Measurements from ENCODE around the gene SESN1.

The SESN1 gene

DNA sequence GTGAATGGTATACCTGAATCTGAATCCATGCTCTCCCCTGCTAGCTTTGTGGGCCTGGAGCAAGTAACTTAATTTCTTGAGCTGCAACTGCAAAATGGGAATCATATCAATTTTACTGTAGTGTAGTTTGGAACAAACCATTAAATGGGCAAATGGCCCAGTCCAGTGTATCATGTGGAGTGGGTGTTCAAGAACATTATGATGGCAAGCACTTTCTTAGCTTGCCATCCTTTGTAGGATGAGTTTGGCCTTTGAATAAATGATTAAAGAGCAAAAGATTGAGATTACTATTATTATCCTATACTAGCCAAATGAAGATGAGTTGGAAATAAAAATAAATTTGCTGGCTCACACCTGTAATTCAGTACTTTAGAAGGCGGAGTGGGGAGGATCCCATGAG is 120.4 kb downstream of the SESN1 start:
- no peaks in the 10 kb centered on the region for H3K27me3 ChIP-seq (ENCODE audit: insufficient read depth, insufficient read length)
- H3K4me3 ChIP-seq (ENCODE audit: insufficient read length, low read depth) = no peak overlapping the region
- DNase-seq (ENCODE audit: low read depth, low spot score) = no peak
- H3K36me3 ChIP-seq (ENCODE audit: insufficient read depth, insufficient read length, low read length) = no peaks in the 10 kb centered on the region
- no peaks in the 10 kb centered on the region for H3K4me1 ChIP-seq (ENCODE audit: insufficient read depth, insufficient read length)
- TF ChIP-seq SUZ12 (IDR thresholded peaks at IDR 0.05; ENCODE audit: extremely low read depth, insufficient read depth, insufficient read length) = no peak
- no peak for TF ChIP-seq YY1 (IDR thresholded peaks at IDR 0.05; ENCODE audit: insufficient read depth, insufficient read length)
- no peak for TF ChIP-seq ZNF274 (IDR thresholded peaks at IDR 0.05; ENCODE audit: low read depth, low read length)
- H3K9me3 ChIP-seq (ENCODE audit: insufficient read depth, low read length) = 0 out of 2 replicates have a peak, but pooled peaks cover 3% of the 10 kb centered on the region
- H3K9ac ChIP-seq (ENCODE audit: insufficient read length, low read depth) = no peak overlapping the region

DNA sequence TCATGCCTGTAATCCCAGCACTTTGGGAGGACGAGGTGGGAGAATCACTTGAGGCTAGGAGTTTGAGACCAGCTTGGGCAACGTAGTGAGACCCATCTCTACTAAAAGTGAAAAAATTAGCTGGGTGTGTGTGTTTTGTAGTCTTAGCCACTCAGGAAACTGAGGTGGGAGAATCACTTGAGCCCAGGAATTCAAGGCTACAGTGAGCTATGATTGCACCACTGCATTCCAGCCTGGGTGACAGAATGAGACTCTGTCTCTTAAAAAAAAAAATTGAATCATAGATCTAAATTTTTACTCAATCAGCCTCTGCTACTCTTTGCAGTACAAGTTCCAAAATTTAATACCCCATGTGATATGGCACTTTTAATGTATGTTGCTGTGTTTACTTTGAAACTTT is 124.9 kb downstream of the SESN1 start:
- TF ChIP-seq YY1 (IDR thresholded peaks at IDR 0.05; ENCODE audit: insufficient read depth, insufficient read length) = no peak
- no peak for TF ChIP-seq ZNF274 (IDR thresholded peaks at IDR 0.05; ENCODE audit: low read depth, low read length)
- TF ChIP-seq SUZ12 (IDR thresholded peaks at IDR 0.05; ENCODE audit: extremely low read depth, insufficient read depth, insufficient read length) = no peak
- H3K27me3 ChIP-seq (ENCODE audit: insufficient read depth, insufficient read length) = no peaks in the 10 kb centered on the region
- H3K4me3 ChIP-seq (ENCODE audit: insufficient read length, low read depth) = no peak overlapping the region
- H3K9me3 ChIP-seq (ENCODE audit: insufficient read depth, low read length) = 0 out of 2 replicates have a peak, but pooled peaks cover 3% of the 10 kb centered on the region
- no peaks in the 10 kb centered on the region for H3K36me3 ChIP-seq (ENCODE audit: insufficient read depth, insufficient read length, low read length)
- H3K4me1 ChIP-seq (ENCODE audit: insufficient read depth, insufficient read length) = no peaks in the 10 kb centered on the region
- no peak overlapping the region for H3K9ac ChIP-seq (ENCODE audit: insufficient read length, low read depth)
- DNase-seq (ENCODE audit: low read depth, low spot score) = no peak

DNA sequence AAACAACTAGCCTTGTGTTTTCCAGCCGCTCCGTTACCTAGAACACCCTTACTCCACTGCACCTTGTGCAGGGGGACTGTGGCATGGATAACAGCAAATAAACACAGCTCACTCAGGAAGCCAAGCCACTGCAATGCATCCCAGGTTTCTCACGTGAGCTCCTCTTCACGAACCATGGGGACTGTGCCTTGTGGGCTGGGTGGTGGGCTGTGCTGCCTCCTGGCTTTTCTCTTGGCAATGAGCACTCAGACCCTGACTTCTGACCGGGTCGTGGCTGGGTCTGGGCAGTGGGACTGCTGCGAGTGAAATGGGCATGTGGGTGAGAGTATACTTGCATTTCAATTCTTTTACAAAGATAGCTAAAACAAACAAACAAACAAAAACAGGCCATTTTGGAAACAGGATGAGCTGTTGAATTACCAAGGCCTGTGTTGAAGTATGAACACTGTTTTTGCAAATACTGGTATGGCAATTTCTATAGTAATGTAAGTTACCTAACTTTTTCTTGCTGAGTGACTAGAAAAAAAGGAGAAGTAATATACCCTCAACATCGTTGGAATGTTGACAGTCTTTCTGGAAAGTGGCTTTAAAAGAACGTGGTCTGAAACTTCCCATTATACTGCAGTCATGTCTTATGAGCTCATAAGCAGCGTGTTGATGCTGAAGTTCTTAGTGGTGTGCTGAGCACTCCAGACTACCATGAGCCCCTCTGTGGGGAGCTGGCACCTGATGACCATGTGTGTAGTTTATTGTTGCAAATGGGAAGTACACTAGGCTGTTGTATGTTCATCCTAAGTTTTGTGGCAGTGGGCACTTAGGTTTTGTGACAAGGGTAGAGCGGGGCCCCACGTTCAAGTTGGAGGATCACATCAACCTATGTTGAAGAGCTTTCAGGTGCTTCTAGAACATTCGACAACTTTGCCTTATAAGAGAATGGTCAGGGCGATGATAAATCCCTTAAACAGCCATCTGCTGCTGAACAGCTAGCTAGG is 126.0 kb downstream of the SESN1 start:
- H3K9me3 ChIP-seq (ENCODE audit: insufficient read depth, low read length) = 0 out of 2 replicates have a peak, but pooled peaks cover 3% of the 10 kb centered on the region
- H3K4me1 ChIP-seq (ENCODE audit: insufficient read depth, insufficient read length) = no peaks in the 10 kb centered on the region
- H3K27me3 ChIP-seq (ENCODE audit: insufficient read depth, insufficient read length) = no peaks in the 10 kb centered on the region
- H3K36me3 ChIP-seq (ENCODE audit: insufficient read depth, insufficient read length, low read length) = no peaks in the 10 kb centered on the region
- H3K4me3 ChIP-seq (ENCODE audit: insufficient read length, low read depth) = no peak overlapping the region
- no peak for TF ChIP-seq SUZ12 (IDR thresholded peaks at IDR 0.05; ENCODE audit: extremely low read depth, insufficient read depth, insufficient read length)
- TF ChIP-seq YY1 (IDR thresholded peaks at IDR 0.05; ENCODE audit: insufficient read depth, insufficient read length) = no peak
- TF ChIP-seq ZNF274 (IDR thresholded peaks at IDR 0.05; ENCODE audit: low read depth, low read length) = no peak
- no peak overlapping the region for H3K9ac ChIP-seq (ENCODE audit: insufficient read length, low read depth)
- DNase-seq (ENCODE audit: low read depth, low spot score) = no peak

DNA sequence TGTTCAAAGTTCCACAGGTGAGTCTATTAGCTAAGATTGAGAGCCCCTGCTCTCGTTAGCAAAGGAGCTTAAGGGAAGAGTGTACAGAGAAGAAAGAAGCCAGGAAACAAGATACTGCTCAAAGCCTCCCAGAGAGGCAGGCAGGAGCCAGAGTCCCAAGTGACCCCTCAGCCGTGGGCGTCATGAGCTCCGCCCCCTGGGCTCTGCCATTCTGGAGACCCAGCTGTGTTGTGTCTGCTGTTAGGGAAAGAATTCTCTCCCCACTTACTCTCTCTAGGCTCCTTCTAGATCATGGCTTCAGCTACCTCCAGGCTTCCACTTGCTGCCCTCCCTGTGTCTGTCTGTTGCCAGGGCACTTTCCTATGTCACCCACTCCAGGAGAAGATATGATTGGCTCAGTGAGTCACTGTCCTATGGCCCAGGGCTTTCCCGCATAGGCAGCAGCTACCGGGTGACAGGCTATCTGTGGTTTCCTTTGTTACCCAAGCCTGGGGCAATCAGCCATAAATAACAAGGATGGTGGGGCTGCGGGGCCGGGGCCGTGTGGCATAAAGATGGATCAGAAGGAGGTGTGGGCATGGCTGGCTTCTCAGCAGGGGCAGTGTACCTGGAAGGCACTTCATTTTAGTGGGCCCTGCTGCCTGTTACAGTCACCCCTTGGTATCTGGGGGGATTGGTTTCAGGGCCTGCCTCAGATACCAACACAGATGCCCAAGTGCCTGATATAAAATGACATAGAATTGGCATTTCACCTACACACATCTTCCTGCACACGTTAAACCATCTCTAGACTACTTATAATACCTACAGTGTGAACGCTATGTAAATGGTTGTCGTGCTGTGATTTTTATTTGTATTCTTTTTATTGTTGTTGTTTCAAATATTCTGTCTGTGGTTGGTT is 127.5 kb downstream of the SESN1 start:
- Histone ChIP-seq H3K36me3 (ENCODE audit: insufficient read depth, insufficient read length, low read length) (no peaks in the 10 kb centered on the region), H3K27me3 (ENCODE audit: insufficient read depth, insufficient read length) (no peaks in the 10 kb centered on the region), H3K4me1 (ENCODE audit: insufficient read depth, insufficient read length) (no peaks in the 10 kb centered on the region), H3K4me3 (ENCODE audit: insufficient read length, low read depth) (no peak overlapping the region), H3K9ac (ENCODE audit: insufficient read length, low read depth) (no peak overlapping the region), H3K9me3 (ENCODE audit: insufficient read depth, low read length) (no peaks in the 10 kb centered on the region)
- no peak for DNase-seq (ENCODE audit: low read depth, low spot score)
- TF ChIP-seq SUZ12 (IDR thresholded peaks at IDR 0.05; ENCODE audit: extremely low read depth, insufficient read depth, insufficient read length) = no peak
- TF ChIP-seq ZNF274 (IDR thresholded peaks at IDR 0.05; ENCODE audit: low read depth, low read length) = no peak
- no peak for TF ChIP-seq YY1 (IDR thresholded peaks at IDR 0.05; ENCODE audit: insufficient read depth, insufficient read length)

DNA sequence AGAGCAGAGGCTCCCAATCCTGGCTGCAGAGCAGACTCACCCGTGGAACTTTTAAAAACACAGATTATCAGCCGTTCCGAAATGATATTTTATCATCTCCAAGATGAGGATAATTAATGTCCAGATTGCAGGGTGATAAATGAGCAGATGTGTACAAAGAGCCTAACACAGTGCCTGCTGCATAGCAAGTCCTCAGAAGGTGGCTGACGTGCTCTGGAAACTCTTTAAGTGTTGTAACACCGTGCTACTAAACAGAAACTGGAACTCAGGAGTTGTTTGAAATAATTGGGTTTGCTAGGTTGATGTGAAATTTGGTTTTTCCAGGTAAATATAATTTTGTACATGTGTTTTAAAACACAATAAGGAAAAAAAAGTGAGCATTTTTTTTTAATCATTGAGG is 128.4 kb downstream of the SESN1 start:
- Histone ChIP-seq H3K9me3 (ENCODE audit: insufficient read depth, low read length) (no peaks in the 10 kb centered on the region), H3K4me3 (ENCODE audit: insufficient read length, low read depth) (no peak overlapping the region), H3K27me3 (ENCODE audit: insufficient read depth, insufficient read length) (no peaks in the 10 kb centered on the region), H3K9ac (ENCODE audit: insufficient read length, low read depth) (no peak overlapping the region), H3K4me1 (ENCODE audit: insufficient read depth, insufficient read length) (no peaks in the 10 kb centered on the region), H3K36me3 (ENCODE audit: insufficient read depth, insufficient read length, low read length) (no peaks in the 10 kb centered on the region)
- TF ChIP-seq YY1 (IDR thresholded peaks at IDR 0.05; ENCODE audit: insufficient read depth, insufficient read length) (no peak), ZNF274 (IDR thresholded peaks at IDR 0.05; ENCODE audit: low read depth, low read length) (no peak), SUZ12 (IDR thresholded peaks at IDR 0.05; ENCODE audit: extremely low read depth, insufficient read depth, insufficient read length) (no peak)
- DNase-seq (ENCODE audit: low read depth, low spot score) = no peak

DNA sequence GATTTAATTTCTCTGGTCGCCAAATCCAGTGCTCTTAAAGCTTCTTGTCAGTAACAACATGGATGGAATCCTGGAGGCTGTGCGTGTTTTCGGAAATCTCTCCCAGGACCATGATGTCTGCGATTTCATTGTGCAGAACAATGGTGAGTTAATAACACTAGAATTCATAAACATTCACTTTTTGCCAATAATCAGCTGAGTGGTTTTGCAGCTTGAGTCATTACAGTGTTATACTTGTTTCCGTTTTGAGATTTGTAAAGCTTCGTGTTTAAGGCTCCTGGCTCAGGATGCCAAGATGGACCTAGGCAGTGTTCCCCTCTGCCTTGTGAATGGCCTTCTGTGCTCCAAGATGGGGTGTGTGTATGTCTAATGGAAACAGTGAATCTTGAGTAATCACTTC is 132.7 kb downstream of the SESN1 start:
- H3K9ac ChIP-seq (ENCODE audit: insufficient read length, low read depth) = no peak overlapping the region
- no peak for DNase-seq (ENCODE audit: low read depth, low spot score)
- TF ChIP-seq SUZ12 (IDR thresholded peaks at IDR 0.05; ENCODE audit: extremely low read depth, insufficient read depth, insufficient read length) = no peak
- TF ChIP-seq YY1 (IDR thresholded peaks at IDR 0.05; ENCODE audit: insufficient read depth, insufficient read length) = no peak
- TF ChIP-seq ZNF274 (IDR thresholded peaks at IDR 0.05; ENCODE audit: low read depth, low read length) = no peak
- H3K4me1 ChIP-seq (ENCODE audit: insufficient read depth, insufficient read length) = no peaks in the 10 kb centered on the region
- H3K27me3 ChIP-seq (ENCODE audit: insufficient read depth, insufficient read length) = no peaks in the 10 kb centered on the region
- H3K9me3 ChIP-seq (ENCODE audit: insufficient read depth, low read length) = no peaks in the 10 kb centered on the region
- no peaks in the 10 kb centered on the region for H3K36me3 ChIP-seq (ENCODE audit: insufficient read depth, insufficient read length, low read length)
- H3K4me3 ChIP-seq (ENCODE audit: insufficient read length, low read depth) = no peak overlapping the region
